A549 (cell line): ENCODE results near the gene ATP13A2. TPM values are rescaled to one million over a fixed set of nuclear protein-coding genes. Genes with fewer than 3 reads are reported as not detected.
A peak's percentile ranks its signal among the peaks of the same experiment; 100 is the strongest.

Source experiments
- ATAC-seq, 2 experiments: fragments of 200-7000 bp in 1 of 2; fragments of >200 bp in 1 of 2; cut with Nextera tagmentation in 1 of 2; cut with Tn5 transposase in 1 of 2; 3 replicates each; pipeline versions ENCODE4 v1.8.0 to v1.9.1; 2018 to 2020; ENCODE audit warnings: mild to moderate bottlenecking in 1 of 2, moderate library complexity in 1 of 2
- CTCF ChIA-PET: fragments of 300-600 bp; sonication (Branson Sonifier 250); formaldehyde crosslinking; extraction: SDS; loops from one replicate; lab custom pipeline; 2021; ENCODE audit warnings: antibody characterized with exemption, inconsistent platforms; lab: Yijun Ruan, JAX
- POLR2A ChIA-PET: fragments of 350-600 bp; formaldehyde crosslinking; extraction: SDS; loops from one replicate; lab custom pipeline; 2021; ENCODE audit warnings: antibody characterized with exemption, inconsistent platforms; lab: Yijun Ruan, JAX
- DNase-seq, 2 experiments: peaks; one replicate each; pipeline versions ENCODE4 v3.0.0 to v3.0.0-alpha.2; 2011 to 2016; ENCODE audit warnings: low read depth in 1 of 2, low spot score in 1 of 2
- FAIRE-seq: peaks from 2 replicates; lab custom pipeline; 2011; peaks lifted over from hg19 to GRCh38; lab: Jason Lieb, UNC
- H3K27ac ChIP-seq, 2 experiments: fragments of >200 bp; sonication (Bioruptor Twin); formaldehyde crosslinking; 3 replicates each; pipeline ENCODE4 v1.5.1; 2016 to 2017
- H3K4me1 ChIP-seq: fragments of >200 bp; sonication (Bioruptor Twin); formaldehyde crosslinking; 3 replicates; pipeline ENCODE4 v1.6.1; 2016
- H3K4me2 ChIP-seq: fragments of >200 bp; sonication (Bioruptor Twin); formaldehyde crosslinking; 3 replicates; pipeline ENCODE4 v1.6.1; 2016
- H3K4me3 ChIP-seq: fragments of >200 bp; sonication (Bioruptor Twin); formaldehyde crosslinking; 3 replicates; pipeline ENCODE4 v1.5.1; 2016
- H3K9me3 ChIP-seq: fragments of >200 bp; sonication (Bioruptor Twin); formaldehyde crosslinking; 3 replicates; pipeline ENCODE4 v1.6.1; 2016
- EHMT2 ChIP-seq: fragments of 200-600 bp; sonication (generic); IDR thresholded peaks from 2 replicates; pipeline ENCODE4 v1.6.1; 2016; ENCODE audit warnings: antibody characterized with exemption, low read depth, mild to moderate bottlenecking, moderate library complexity
- ESRRA ChIP-seq: fragments of 150-350 bp; IDR thresholded peaks from 2 replicates; pipeline ENCODE4 v1.6.1; 2014; ENCODE audit warnings: mild to moderate bottlenecking, low read length, borderline replicate concordance
- HDAC2 ChIP-seq: fragments of 200-600 bp; sonication (generic); IDR thresholded peaks from 2 replicates; pipeline ENCODE4 v1.6.1; 2016
- HOXA7 ChIP-seq: fragments of 250-450 bp; sonication (Bioruptor Pico); IDR thresholded peaks from 2 replicates; pipeline ENCODE4 v1.5.0; 2020; ENCODE audit warnings: mild to moderate bottlenecking, moderate library complexity
- HOXB13 ChIP-seq: fragments of 250-450 bp; sonication (Bioruptor Pico); IDR thresholded peaks from 2 replicates; pipeline ENCODE4 v1.5.0; 2020; ENCODE audit warnings: low read depth, mild to moderate bottlenecking, moderate library complexity
- JUN ChIP-seq, 2 experiments: fragments of >200 bp; sonication (Bioruptor Twin); formaldehyde crosslinking; IDR thresholded peaks; 2 replicates in 1 of 2; 3 replicates in 1 of 2; pipeline ENCODE4 v1.6.1; 2016 to 2017
- JUNB ChIP-seq: fragments of >200 bp; sonication (Bioruptor Twin); formaldehyde crosslinking; IDR thresholded peaks from 2 replicates; pipeline ENCODE4 v1.6.1; 2016
- MAFK ChIP-seq: fragments of 450-650 bp; IDR thresholded peaks from 2 replicates; pipeline ENCODE4 v1.6.1; 2014; ENCODE audit not compliant: partially characterized antibody
- MAZ ChIP-seq: fragments of 150-350 bp; IDR thresholded peaks from 2 replicates; pipeline ENCODE4 v1.6.1; 2014; ENCODE audit warnings: antibody characterized with exemption, low read depth, low read length, borderline replicate concordance
- PHF8 ChIP-seq: fragments of 200-600 bp; sonication (generic); IDR thresholded peaks from 2 replicates; pipeline ENCODE4 v1.6.1; 2016; ENCODE audit warnings: low read depth, mild to moderate bottlenecking, antibody characterized with exemption, moderate library complexity, borderline replicate concordance
- RAD21 ChIP-seq, 2 experiments: fragments of >200 bp in 1 of 2; sonication (Bioruptor Twin) in 1 of 2; formaldehyde crosslinking in 1 of 2; IDR thresholded peaks in 1 of 2; conservative IDR thresholded peaks in 1 of 2; 2 replicates in 1 of 2; 3 replicates in 1 of 2; pipeline ENCODE4 v1.6.1; 2012 to 2018; ENCODE audit warnings: inconsistent platforms in 1 of 2
- RARB ChIP-seq: fragments of 250-450 bp; sonication (Bioruptor Pico); IDR thresholded peaks from 2 replicates; pipeline ENCODE4 v1.8.0; 2021; ENCODE audit warnings: mild to moderate bottlenecking, moderate library complexity
- RFX5 ChIP-seq: fragments of 450-650 bp; IDR thresholded peaks from 2 replicates; pipeline ENCODE4 v1.7.1; 2014; ENCODE audit warnings: antibody characterized with exemption, mild to moderate bottlenecking, moderate library complexity
- RNF2 ChIP-seq: fragments of 200-600 bp; sonication (generic); IDR thresholded peaks from 2 replicates; pipeline ENCODE4 v1.6.1; 2016; ENCODE audit warnings: low read depth, mild to moderate bottlenecking, antibody characterized with exemption, moderate library complexity, borderline replicate concordance
- SMC3 ChIP-seq: fragments of >200 bp; sonication (Bioruptor Twin); formaldehyde crosslinking; IDR thresholded peaks from 3 replicates; pipeline ENCODE4 v1.6.1; 2018; ENCODE audit warnings: inconsistent platforms
- TP53 ChIP-seq: fragments of 250-450 bp; sonication (Bioruptor Pico); IDR thresholded peaks from 2 replicates; pipeline ENCODE4 v1.5.0; 2021; ENCODE audit warnings: mild to moderate bottlenecking, moderate library complexity
- ZFP36 ChIP-seq: fragments of 450-650 bp; IDR thresholded peaks from 2 replicates; pipeline ENCODE4 v1.6.1; 2014; ENCODE audit warnings: borderline replicate concordance; ENCODE audit not compliant: partially characterized antibody
- WGBS: methylation state at CpG from one replicate; pipeline ENCODE4 v1.1.6; 2017; ENCODE audit errors: missing lambda C conversion rate; 5-methylcytosine and 5-hydroxymethylcytosine counted together
- polyA plus RNA-seq, 4 experiments: library from polyadenylated mRNA; depleted of rRNA in 3 of 4; stranded (reverse); fragments of >200 nt; fragmentation: RNase III in 1 of 4; extraction: RNeasy Plus Mini Kit Qiagen cat#74134 plus additional on column Dnase treatment in 1 of 4; gene quantifications; 2 replicates in 3 of 4; 3 replicates in 1 of 4; pipeline ENCODE4 v1.2.3, GENCODE V29; 2011 to 2017
- TF ChIP-seq, protein P1 (sequence below): fragments of 200-600 bp; sonication (generic); IDR thresholded peaks from 2 replicates; pipeline ENCODE4 v1.6.1; 2016; ENCODE audit warnings: antibody characterized with exemption, mild to moderate bottlenecking, moderate library complexity
- TF ChIP-seq, protein P2 (sequence below): fragments of 250-450 bp; sonication (Bioruptor Pico); IDR thresholded peaks from 2 replicates; pipeline ENCODE4 v1.5.0; 2020; ENCODE audit warnings: low read depth, mild to moderate bottlenecking, moderate library complexity
- TF ChIP-seq, protein P3 (sequence below): fragments of >200 bp; sonication (Bioruptor Twin); formaldehyde crosslinking; IDR thresholded peaks from 3 replicates; pipeline ENCODE4 v1.5.1; 2016
- TF ChIP-seq, protein P4 (sequence below): fragments of >200 bp; sonication (Bioruptor Twin); formaldehyde crosslinking; IDR thresholded peaks from 2 replicates; pipeline ENCODE4 v1.6.1; 2016

ATP13A2 gene
- polyA plus RNA-seq, 2 of the 4 experiments (the other 2 are of a cell fraction): 7.9 to 23.1 TPM

DNA sequence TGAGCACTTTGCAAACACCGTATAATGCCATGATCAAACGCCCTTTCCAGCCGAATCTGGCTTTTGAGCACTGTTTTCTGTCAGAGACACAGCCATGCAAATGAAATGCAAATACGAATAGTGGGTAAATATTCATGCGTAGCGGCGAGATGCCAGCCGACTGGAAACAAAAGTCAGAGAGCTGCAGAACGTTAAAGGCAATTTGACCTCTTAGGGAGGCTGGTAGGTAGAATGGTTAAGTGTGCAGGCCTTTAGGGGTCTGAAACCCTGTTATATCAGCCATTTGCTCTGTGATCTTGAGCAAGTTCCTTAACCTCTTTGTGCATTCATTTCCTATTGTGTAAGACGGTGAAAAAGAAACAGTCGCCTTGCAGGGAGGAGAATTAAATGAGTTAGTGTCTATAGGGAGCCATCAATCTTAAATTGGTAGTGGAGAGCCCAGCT, 48.6 kb upstream of the ATP13A2 start:
- Histone ChIP-seq H3K4me2 (no peak overlapping the region), H3K4me3 (no peak overlapping the region), H3K27ac (peak overlapping the region in 1 of 2 experiments; percentile 14; a peak in 1 of 6 replicates), H3K9me3 (no peaks in the 10 kb centered on the region; the same call in 2 of the 3 replicates), H3K4me1 (no peaks in the 10 kb centered on the region)
- no peak for ATAC-seq
- ChIA-PET POLR2A (no interaction called here), CTCF (interaction anchor here (0.6 to 10.0 kb wide), 18 partner anchors 10 to 601 kb away, joined by 3 to 107 read pairs (median 4); partner anchors contain the start of gene PADI2)
- FAIRE-seq: no peak
- WGBS: 69% methylated on average over 11 of the region's 11 CpGs
- TF ChIP-seq, protein P1, sequence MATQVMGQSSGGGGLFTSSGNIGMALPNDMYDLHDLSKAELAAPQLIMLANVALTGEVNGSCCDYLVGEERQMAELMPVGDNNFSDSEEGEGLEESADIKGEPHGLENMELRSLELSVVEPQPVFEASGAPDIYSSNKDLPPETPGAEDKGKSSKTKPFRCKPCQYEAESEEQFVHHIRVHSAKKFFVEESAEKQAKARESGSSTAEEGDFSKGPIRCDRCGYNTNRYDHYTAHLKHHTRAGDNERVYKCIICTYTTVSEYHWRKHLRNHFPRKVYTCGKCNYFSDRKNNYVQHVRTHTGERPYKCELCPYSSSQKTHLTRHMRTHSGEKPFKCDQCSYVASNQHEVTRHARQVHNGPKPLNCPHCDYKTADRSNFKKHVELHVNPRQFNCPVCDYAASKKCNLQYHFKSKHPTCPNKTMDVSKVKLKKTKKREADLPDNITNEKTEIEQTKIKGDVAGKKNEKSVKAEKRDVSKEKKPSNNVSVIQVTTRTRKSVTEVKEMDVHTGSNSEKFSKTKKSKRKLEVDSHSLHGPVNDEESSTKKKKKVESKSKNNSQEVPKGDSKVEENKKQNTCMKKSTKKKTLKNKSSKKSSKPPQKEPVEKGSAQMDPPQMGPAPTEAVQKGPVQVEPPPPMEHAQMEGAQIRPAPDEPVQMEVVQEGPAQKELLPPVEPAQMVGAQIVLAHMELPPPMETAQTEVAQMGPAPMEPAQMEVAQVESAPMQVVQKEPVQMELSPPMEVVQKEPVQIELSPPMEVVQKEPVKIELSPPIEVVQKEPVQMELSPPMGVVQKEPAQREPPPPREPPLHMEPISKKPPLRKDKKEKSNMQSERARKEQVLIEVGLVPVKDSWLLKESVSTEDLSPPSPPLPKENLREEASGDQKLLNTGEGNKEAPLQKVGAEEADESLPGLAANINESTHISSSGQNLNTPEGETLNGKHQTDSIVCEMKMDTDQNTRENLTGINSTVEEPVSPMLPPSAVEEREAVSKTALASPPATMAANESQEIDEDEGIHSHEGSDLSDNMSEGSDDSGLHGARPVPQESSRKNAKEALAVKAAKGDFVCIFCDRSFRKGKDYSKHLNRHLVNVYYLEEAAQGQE: no peak
- TF ChIP-seq EHMT2: no peak
- no peak for TF ChIP-seq RFX5
- TF ChIP-seq MAZ: no peak
- TF ChIP-seq, protein P2, sequence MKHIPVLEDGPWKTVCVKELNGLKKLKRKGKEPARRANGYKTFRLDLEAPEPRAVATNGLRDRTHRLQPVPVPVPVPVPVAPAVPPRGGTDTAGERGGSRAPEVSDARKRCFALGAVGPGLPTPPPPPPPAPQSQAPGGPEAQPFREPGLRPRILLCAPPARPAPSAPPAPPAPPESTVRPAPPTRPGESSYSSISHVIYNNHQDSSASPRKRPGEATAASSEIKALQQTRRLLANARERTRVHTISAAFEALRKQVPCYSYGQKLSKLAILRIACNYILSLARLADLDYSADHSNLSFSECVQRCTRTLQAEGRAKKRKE (CRISPR knock-in tag): no peak
- no peak for TF ChIP-seq HDAC2
- TF ChIP-seq, protein P3, sequence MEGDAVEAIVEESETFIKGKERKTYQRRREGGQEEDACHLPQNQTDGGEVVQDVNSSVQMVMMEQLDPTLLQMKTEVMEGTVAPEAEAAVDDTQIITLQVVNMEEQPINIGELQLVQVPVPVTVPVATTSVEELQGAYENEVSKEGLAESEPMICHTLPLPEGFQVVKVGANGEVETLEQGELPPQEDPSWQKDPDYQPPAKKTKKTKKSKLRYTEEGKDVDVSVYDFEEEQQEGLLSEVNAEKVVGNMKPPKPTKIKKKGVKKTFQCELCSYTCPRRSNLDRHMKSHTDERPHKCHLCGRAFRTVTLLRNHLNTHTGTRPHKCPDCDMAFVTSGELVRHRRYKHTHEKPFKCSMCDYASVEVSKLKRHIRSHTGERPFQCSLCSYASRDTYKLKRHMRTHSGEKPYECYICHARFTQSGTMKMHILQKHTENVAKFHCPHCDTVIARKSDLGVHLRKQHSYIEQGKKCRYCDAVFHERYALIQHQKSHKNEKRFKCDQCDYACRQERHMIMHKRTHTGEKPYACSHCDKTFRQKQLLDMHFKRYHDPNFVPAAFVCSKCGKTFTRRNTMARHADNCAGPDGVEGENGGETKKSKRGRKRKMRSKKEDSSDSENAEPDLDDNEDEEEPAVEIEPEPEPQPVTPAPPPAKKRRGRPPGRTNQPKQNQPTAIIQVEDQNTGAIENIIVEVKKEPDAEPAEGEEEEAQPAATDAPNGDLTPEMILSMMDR: no peak
- no peak for TF ChIP-seq RARB (CRISPR knock-in tag)
- no peak for TF ChIP-seq TP53 (CRISPR knock-in tag)
- no peak for TF ChIP-seq HOXB13 (CRISPR knock-in tag)
- TF ChIP-seq HOXA7 (CRISPR knock-in tag): no peak
- no peak for TF ChIP-seq MAFK
- no peak for TF ChIP-seq ZFP36
- TF ChIP-seq PHF8: no peak
- TF ChIP-seq JUN (IDR thresholded peaks at IDR 0.05): no peak
- no peak for TF ChIP-seq JUNB
- DNase-seq: no peak

DNA sequence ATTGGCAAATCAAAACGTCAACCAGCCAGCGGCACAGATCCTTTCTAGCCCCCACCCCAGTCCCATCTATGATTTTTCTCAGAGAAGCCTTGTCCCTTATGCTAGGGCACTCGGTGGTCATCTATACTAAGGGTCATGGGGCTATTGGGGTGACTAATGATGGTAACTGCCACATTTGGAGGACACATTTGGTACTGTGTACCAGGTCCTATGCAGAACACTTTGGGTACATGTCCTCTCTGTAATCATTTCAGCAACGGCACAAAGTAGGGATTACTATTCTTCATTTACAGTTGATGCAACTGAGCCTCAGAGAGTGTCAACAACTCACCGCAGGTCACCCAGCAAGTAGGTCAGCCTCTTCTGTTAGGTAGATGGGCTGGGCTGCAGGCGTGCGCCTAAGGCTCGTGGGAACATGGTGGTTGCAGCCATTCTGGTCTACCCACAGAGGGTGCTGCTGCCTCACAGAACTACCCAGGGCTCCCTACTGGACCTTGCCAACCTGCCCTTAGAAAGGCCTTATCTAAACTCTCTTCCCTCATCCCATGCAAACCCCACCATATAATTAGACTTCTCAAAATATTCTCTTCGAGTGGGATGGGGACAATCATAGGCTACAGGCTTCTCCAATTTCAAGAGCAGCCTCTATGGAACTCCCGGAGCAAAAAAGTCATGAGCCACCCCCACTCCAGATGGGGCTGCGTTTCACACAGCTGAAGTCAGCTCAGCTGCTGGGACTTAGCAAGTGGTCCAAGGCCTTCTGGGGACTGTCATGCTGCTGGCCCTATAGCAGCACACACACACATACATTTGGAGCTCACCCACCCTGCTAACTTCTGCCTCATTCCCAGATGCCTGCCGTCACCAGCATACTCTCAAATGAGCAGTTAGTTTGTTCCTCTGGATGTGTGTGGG, 47.9 kb upstream of the ATP13A2 start:
- H3K4me2 ChIP-seq: no peak overlapping the region
- H3K4me3 ChIP-seq: no peak overlapping the region
- CTCF ChIA-PET: interaction anchor here (0.6 to 10.0 kb wide), 16 partner anchors 10 to 602 kb away, joined by 3 to 107 read pairs (median 4); no protein-coding TSS in a partner anchor
- no peaks in the 10 kb centered on the region for H3K4me1 ChIP-seq
- peak overlapping the region in 1 of 2 experiments; percentile 14; a peak in 1 of 6 replicates for H3K27ac ChIP-seq
- H3K9me3 ChIP-seq: no peaks in the 10 kb centered on the region
- WGBS: 50% methylated on average over 9 of the region's 12 CpGs
- TF ChIP-seq RNF2 (no peak), SMC3 (peak; percentile 77), RAD21 (conservative IDR thresholded peaks at IDR 0.05 in 1 of 2, IDR thresholded peaks at IDR 0.05 in 1 of 2) (peak; percentile 88 to 91), ZFP36 (no peak), ESRRA (no peak), HOXB13 (CRISPR knock-in tag) (no peak)
- TF ChIP-seq, protein P3: peak; percentile 74
- TF ChIP-seq, protein P4, sequence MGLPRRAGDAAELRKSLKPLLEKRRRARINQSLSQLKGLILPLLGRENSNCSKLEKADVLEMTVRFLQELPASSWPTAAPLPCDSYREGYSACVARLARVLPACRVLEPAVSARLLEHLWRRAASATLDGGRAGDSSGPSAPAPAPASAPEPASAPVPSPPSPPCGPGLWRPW: no peak
- ATAC-seq: peak; percentile 99
- POLR2A ChIA-PET: no interaction called here
- peak; percentile 72 to 73 for DNase-seq
- no peak for FAIRE-seq
